PC-9 (cell line): ENCODE data around the gene PLEKHA7. TPM values are rescaled to one million over a fixed set of nuclear protein-coding genes. Genes with fewer than 3 reads are reported as not detected.

Experiments
- BruUV-seq: library from RNA; stranded (reverse); fragments of 400-500 nt; replicated peaks from 2 replicates; lab custom pipeline; 2021; lab: Mats Ljungman, UMichigan
- CTCF ChIA-PET: fragments of 300-600 bp; sonication (Branson Sonifier 250); formaldehyde crosslinking; loops from one replicate; lab custom pipeline; 2022; ENCODE audit warnings: antibody characterized with exemption; lab: Charles Lee
- POLR2A ChIA-PET: fragments of 300-600 bp; sonication (Branson Sonifier 250); formaldehyde crosslinking; loops from one replicate; lab custom pipeline; 2022; ENCODE audit warnings: antibody characterized with exemption; ENCODE audit not compliant: unreplicated experiment; lab: Charles Lee
- DNase-seq, 2 experiments: peaks; one replicate each; pipeline versions ENCODE4 v3.0.0 to v3.0.0-alpha.2; 2015 to 2022; ENCODE audit warnings: mixed read lengths in 1 of 2
- H2AFZ ChIP-seq: fragments of 200-600 bp; sonication (generic); 2 replicates; pipeline ENCODE4 v1.8.1; 2017; ENCODE audit warnings: antibody characterized with exemption
- H3F3A ChIP-seq: fragments of 200-600 bp; sonication (generic); 2 replicates; pipeline ENCODE4 v1.8.1; 2017; ENCODE audit warnings: antibody characterized with exemption, mild to moderate bottlenecking, low read depth; ENCODE audit not compliant: insufficient read depth
- H3K27ac ChIP-seq: fragments of 200-600 bp; sonication (generic); 2 replicates; pipeline ENCODE4 v1.6.1; 2016; ENCODE audit warnings: mixed run types
- H3K27me3 ChIP-seq: fragments of 200-600 bp; sonication (generic); 2 replicates; pipeline ENCODE4 v1.6.1; 2016; ENCODE audit warnings: low read depth, mixed run types; ENCODE audit not compliant: insufficient read depth
- H3K36me3 ChIP-seq: fragments of 200-600 bp; sonication (generic); 2 replicates; pipeline ENCODE4 v1.6.1; 2016; ENCODE audit warnings: low read depth, mixed run types
- H3K4me1 ChIP-seq: fragments of 200-600 bp; sonication (generic); replicated peaks from 2 replicates; pipeline ENCODE4 v1.6.1; 2016; ENCODE audit warnings: mixed run types; ENCODE audit not compliant: insufficient read depth
- H3K4me2 ChIP-seq: fragments of 200-600 bp; sonication (generic); 2 replicates; pipeline ENCODE4 v1.6.1; 2017; ENCODE audit warnings: mixed run types
- H3K4me3 ChIP-seq: fragments of 200-600 bp; sonication (generic); 2 replicates; pipeline ENCODE4 v1.6.1; 2016; ENCODE audit warnings: mixed run types
- H3K79me2 ChIP-seq: fragments of 200-600 bp; sonication (generic); 2 replicates; pipeline ENCODE4 v1.6.1; 2017; ENCODE audit warnings: low read depth, mixed run types
- H3K9me2 ChIP-seq: fragments of 200-600 bp; sonication (generic); 2 replicates; pipeline ENCODE4 v1.8.1; 2017; ENCODE audit warnings: mild to moderate bottlenecking; ENCODE audit not compliant: insufficient read depth
- H3K9me3 ChIP-seq: fragments of 200-600 bp; sonication (generic); 2 replicates; pipeline ENCODE4 v1.8.1; 2016; ENCODE audit warnings: low read depth; ENCODE audit not compliant: insufficient read depth
- H4K20me1 ChIP-seq: fragments of 200-600 bp; sonication (generic); 2 replicates; pipeline ENCODE4 v1.8.1; 2017; ENCODE audit not compliant: insufficient read depth
- EZH2 ChIP-seq: fragments of 200-600 bp; sonication (generic); IDR thresholded peaks from 2 replicates; pipeline ENCODE4 v1.8.0; 2017; ENCODE audit warnings: antibody characterized with exemption, low read depth
- intact Hi-C: fragments of 100-400 bp; cut with micrococcal nuclease; formaldehyde crosslinking; loops from one replicate; pipeline ENCODE4 v1.10.0; 2022; ENCODE audit not compliant: unreplicated experiment
- total RNA-seq: library from RNA; stranded (reverse); gene quantifications from 2 replicates; pipeline ENCODE4 v1.2.3, GENCODE V29; 2021
- TF ChIP-seq, protein P1 (sequence below): fragments of 200-600 bp; sonication (generic); conservative IDR thresholded peaks from 2 replicates; pipeline ENCODE4 v1.6.1; 2017; ENCODE audit warnings: mixed run types, antibody characterized with exemption, mild to moderate bottlenecking, moderate library complexity

PLEKHA7 gene
- total RNA-seq, 1 experiment from 2014 or later = 26.9 TPM

DNA sequence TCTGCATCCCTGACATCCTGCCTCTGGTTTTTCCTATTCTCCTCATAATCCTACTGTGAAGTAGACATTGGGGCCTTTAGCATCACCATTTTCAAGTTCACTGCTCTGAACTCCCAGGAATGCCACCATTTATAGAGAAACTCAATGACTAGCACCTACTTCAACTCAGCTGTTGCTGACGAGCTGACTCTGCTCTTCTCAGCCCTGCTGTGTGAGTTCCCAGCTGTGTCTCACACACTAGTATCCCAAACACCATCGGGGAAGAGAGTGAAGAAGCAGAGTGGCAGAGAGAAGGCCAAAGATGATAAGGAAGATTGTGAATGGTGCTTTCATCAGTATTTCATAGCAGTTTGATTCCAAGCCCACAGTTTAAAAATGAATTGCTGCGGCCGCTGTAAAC lies 71.9 kb downstream of the PLEKHA7 start:
- DNase-seq = no peak

DNA sequence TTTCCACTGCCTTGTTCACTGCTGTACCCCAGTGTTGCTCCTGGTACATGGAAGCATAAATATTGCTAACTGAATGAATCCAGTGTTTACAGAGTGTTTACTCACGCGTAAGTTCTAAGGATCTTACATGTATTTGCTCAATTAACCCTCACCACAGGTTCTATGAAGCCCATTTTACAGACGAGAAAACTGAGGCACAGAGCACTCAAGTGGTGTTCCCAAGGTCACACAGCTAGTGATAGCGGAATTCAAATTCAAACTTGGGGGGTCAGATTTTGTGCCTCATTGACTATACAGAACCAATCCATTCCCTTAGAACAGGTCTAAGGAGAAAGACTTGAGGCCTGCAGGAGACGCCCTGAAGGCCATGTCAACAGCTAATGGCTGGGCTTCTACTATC lies 72.3 kb downstream of the PLEKHA7 start:
- no peaks in the 10 kb centered on the region for H4K20me1 ChIP-seq
- H3F3A ChIP-seq = no peaks in the 10 kb centered on the region; the same call in 1 of the 2 replicates
- no TSS peak for BruUV-seq
- ChIA-PET POLR2A (no interaction called here), CTCF (interaction anchor here (0.6 kb wide), 1 partner anchor 130 kb away, joined by 5 read pairs; no protein-coding TSS in a partner anchor)
- no peaks in the 10 kb centered on the region for H3K36me3 ChIP-seq
- intact Hi-C loops = no loop called here
- H3K27ac ChIP-seq = no peak overlapping the region
- peaks cover 14% of the 10 kb centered on the region; the same call in 1 of the 2 replicates for H3K79me2 ChIP-seq
- H3K4me3 ChIP-seq = no peak overlapping the region
- no peak overlapping the region for H3K4me2 ChIP-seq
- peaks cover 13% of the 10 kb centered on the region for H3K4me1 ChIP-seq
- H3K9me2 ChIP-seq = no peaks in the 10 kb centered on the region
- no peak for DNase-seq
- no peaks in the 10 kb centered on the region for H3K27me3 ChIP-seq
- H3K9me3 ChIP-seq = no peaks in the 10 kb centered on the region
- no peak overlapping the region for H2AFZ ChIP-seq
- TF ChIP-seq, protein P1, sequence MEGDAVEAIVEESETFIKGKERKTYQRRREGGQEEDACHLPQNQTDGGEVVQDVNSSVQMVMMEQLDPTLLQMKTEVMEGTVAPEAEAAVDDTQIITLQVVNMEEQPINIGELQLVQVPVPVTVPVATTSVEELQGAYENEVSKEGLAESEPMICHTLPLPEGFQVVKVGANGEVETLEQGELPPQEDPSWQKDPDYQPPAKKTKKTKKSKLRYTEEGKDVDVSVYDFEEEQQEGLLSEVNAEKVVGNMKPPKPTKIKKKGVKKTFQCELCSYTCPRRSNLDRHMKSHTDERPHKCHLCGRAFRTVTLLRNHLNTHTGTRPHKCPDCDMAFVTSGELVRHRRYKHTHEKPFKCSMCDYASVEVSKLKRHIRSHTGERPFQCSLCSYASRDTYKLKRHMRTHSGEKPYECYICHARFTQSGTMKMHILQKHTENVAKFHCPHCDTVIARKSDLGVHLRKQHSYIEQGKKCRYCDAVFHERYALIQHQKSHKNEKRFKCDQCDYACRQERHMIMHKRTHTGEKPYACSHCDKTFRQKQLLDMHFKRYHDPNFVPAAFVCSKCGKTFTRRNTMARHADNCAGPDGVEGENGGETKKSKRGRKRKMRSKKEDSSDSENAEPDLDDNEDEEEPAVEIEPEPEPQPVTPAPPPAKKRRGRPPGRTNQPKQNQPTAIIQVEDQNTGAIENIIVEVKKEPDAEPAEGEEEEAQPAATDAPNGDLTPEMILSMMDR = no peak
- no peak for TF ChIP-seq EZH2

More for the DNA sequence above, 71.9 kb downstream of the PLEKHA7 start:
- no peaks in the 10 kb centered on the region for H3K36me3 ChIP-seq
- no peak for TF ChIP-seq EZH2
- TF ChIP-seq, protein P1 = no peak
- H3F3A ChIP-seq = no peaks in the 10 kb centered on the region; the same call in 1 of the 2 replicates
- H3K9me2 ChIP-seq = no peaks in the 10 kb centered on the region
- H2AFZ ChIP-seq = no peak overlapping the region
- ChIA-PET CTCF (interaction anchor here (0.6 kb wide), 1 partner anchor 130 kb away, joined by 5 read pairs; no protein-coding TSS in a partner anchor), POLR2A (no interaction called here)
- H3K4me2 ChIP-seq = no peak overlapping the region
- no peak overlapping the region for H3K4me3 ChIP-seq
- peaks cover 15% of the 10 kb centered on the region for H3K4me1 ChIP-seq
- BruUV-seq = no TSS peak
- intact Hi-C loops = no loop called here
- H3K27me3 ChIP-seq = no peaks in the 10 kb centered on the region
- H3K9me3 ChIP-seq = no peaks in the 10 kb centered on the region
- H4K20me1 ChIP-seq = no peaks in the 10 kb centered on the region
- H3K79me2 ChIP-seq = peaks cover 14% of the 10 kb centered on the region; the same call in 1 of the 2 replicates
- H3K27ac ChIP-seq = no peak overlapping the region

DNA sequence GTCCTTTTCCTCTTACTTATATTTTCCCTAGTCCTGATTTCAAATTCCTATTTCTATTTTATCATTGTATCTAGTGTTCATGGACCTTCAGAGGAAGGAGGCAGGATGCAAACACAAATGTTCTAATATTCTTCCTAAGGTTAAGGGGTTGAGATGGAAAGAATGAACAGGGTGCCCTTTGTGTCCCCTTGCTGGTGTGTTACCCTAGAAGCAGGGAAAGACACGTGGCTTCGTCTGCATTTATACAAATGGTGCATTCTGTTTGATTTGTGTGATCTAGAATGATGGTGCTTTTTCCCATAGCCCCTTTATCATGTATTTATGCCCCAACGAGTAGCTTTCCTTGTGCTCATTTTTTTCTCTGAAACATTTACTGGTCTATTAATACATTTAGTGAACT lies 76.2 kb downstream of the PLEKHA7 start:
- H3K4me2 ChIP-seq = no peak overlapping the region
- ChIA-PET POLR2A (interaction anchor here (0.6 kb wide), 1 partner anchor 14 kb away, joined by 4 read pairs; no protein-coding TSS in a partner anchor), CTCF (no interaction called here)
- no peaks in the 10 kb centered on the region for H3K4me1 ChIP-seq
- 0 out of 2 replicates have a peak, but pooled peaks cover 3% of the 10 kb centered on the region for H3F3A ChIP-seq
- H2AFZ ChIP-seq = no peak overlapping the region
- no TSS peak for BruUV-seq
- H3K9me3 ChIP-seq = no peaks in the 10 kb centered on the region
- no peaks in the 10 kb centered on the region for H4K20me1 ChIP-seq
- no peak for TF ChIP-seq EZH2
- TF ChIP-seq, protein P1 = no peak
- H3K27ac ChIP-seq = no peak overlapping the region
- DNase-seq = no peak
- peaks cover 17% of the 10 kb centered on the region; the same call in 1 of the 2 replicates for H3K79me2 ChIP-seq
- no peak overlapping the region for H3K4me3 ChIP-seq
- H3K36me3 ChIP-seq = no peaks in the 10 kb centered on the region
- H3K27me3 ChIP-seq = no peaks in the 10 kb centered on the region
- no peaks in the 10 kb centered on the region for H3K9me2 ChIP-seq
- intact Hi-C loops = loop anchor here (5.0 kb wide), 1 partner anchor 116 kb away; no protein-coding TSS in a partner anchor
